T47D (cell line): ENCODE results near the gene FGD3.

ENCODE experiments used
- DNase-seq, 2 experiments: peaks; one replicate each; pipeline versions ENCODE4 v3.0.0 to v3.0.0-alpha.2; 2011 to 2012; ENCODE audit warnings: low read depth in 1 of 2, low spot score in 1 of 2
- JUND ChIP-seq: IDR thresholded peaks from 2 replicates; pipeline ENCODE4 v1.6.1; 2012; ENCODE audit warnings: low read depth
- in situ Hi-C: cut with HindIII; loops from 2 replicates; pipeline ENCODE4 v1.10.0; 2016; ENCODE audit warnings: low sequenced_read_pairs, low pct_unique_long_range_greater_than_20kb

The FGD3 gene

DNA sequence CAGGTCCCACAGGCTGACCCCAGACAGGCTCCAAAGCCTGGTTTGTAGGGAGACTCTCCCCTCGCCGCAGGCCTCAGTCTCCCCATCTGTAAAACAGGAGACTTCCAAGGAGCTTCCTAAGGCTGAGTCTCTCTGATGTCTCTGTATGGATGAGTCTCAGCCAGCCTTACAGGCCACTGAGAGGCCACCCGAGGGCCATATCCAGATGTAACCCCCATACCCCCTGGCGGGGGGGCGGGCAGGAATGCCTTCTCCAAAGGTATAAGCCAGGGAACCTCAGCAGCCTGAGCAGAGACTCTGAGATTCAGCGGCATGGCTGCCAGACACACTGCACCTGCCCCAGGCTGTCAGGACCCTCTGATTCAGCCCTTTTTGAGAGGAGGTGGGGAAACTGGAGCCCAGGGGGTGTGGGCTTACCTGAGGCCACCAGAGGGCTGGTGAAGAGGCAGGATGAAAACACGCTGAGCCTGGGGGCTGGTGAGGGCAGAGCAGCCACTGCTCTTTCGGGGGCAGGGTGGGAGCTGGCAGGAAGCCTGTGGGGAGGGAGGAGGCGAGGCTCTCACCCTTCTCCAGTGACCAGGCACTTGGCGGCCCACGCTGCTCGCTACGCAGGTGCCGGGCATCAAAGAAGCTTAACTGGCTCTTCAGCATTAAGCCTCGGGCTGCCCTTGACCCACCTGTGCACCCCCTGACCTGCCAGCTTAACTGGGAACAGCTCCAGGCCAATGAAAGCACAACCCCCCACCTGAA lies 105.6 kb downstream of the FGD3 start:
- no peak for TF ChIP-seq JUND
- peak in 1 of 2 experiments; percentile 63 for DNase-seq
- in situ Hi-C loops, result no loop called here

DNA sequence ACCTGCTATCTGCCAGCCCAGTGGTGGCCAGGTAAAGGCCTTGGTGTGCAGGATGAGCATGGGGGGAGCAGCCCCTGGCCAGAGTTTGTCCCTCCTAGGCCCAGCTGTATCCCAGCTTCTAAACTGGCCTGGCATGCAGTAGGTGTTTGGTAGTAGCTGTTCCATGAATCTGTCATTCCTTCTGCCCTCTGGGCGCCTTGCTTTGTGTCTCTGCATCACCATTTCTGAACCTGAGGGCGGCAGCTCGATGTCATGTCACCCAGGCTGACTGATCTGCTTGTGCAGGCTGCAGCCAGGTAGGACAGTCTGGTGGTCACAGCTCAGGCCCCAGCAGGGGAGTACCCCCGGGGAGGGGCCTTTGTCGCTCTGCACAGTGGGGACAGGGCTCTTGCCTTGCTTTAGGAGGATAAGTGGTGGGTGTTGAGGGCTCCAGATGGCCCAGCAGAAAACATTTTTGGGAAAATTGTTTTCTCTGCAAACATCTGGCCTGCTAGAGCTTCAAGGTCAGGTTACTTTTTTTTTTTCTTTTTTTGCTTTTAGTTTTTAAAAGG lies 106.5 kb downstream of the FGD3 start:
- peak in 1 of 2 experiments; percentile 48 for DNase-seq

DNA sequence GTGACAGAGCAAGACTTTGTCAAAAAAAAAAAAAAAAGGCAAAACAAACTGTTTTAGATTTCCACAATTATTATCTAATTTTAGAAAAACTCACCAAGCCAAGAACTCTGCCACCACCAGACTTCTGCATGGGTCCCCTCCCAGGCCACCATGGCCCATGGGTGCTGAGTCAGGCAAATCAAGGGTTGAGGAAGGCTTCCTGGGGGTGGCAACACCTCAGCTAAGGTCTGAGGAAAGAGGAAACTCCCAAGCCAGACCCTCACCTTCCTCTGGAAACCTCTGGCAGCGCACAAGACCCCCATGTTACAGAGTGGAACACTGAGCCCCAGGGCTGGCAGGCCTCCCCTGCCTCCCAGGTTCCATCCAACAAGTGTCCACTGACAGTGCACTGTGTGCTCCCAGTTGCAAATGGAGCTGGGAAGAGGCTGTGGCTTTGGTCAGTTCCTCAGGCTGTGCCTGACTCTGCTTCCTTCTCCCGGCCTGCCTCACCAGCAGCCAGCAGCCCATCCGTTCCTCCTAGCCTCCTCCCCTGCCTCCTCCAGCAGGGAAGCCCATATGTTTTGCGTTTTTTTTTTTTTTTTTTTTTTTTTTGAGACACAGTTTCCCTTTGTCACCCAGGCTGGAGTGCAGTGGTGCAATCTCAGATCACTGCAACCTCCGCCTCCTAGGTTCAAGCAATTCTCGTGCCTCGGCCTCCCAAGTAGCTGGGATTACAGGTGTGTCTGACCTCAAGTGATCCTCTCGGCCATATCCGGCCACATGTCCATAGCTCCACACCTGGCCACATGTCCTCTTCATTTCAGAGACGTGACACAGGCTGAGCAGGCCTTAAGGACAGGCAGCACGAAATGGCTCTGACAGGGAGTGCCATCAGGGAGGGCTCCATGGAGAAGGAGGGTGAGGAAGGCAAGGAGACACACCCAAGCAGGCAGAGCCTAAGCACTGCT lies 107.7 kb downstream of the FGD3 start:
- no peak for TF ChIP-seq JUND
- no peak for DNase-seq
- in situ Hi-C loops, result no loop called here

More for the DNA sequence above, 106.5 kb downstream of the FGD3 start:
- TF ChIP-seq JUND, result no peak
- in situ Hi-C loops, result no loop called here

DNA sequence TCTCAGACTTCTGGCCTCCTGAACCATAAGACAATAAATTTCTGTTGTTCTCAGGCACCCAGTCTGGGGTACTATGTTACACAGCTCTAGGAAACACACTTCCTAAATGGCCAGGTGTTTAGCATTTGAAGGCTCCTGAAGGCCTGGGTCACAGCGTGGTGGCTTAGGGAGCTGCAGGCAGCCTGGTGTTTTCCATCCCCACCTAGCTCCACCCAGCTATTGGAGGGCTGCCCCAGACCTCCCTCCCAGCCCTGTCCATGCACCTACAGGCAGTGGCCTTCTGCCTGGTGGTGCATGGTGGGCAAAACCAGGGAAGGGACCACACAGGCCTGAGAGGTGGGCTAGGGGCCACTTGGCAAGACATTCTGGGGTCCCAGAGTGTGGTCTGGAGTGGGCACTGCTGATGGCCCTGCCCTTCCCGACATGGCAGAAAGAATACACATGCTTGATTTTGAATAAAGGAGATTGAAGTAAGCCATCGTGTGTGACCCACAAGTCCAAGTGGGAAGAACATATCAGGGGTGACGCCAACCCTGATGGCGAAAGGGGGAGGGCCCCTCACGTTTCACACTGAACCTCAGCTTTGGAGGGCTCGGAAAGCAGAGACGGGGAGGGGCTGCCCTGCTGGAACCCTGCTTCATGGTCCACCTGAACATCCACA lies 109.8 kb downstream of the FGD3 start:
- TF ChIP-seq JUND, result no peak
- in situ Hi-C loops, result no loop called here
- no peak for DNase-seq

DNA sequence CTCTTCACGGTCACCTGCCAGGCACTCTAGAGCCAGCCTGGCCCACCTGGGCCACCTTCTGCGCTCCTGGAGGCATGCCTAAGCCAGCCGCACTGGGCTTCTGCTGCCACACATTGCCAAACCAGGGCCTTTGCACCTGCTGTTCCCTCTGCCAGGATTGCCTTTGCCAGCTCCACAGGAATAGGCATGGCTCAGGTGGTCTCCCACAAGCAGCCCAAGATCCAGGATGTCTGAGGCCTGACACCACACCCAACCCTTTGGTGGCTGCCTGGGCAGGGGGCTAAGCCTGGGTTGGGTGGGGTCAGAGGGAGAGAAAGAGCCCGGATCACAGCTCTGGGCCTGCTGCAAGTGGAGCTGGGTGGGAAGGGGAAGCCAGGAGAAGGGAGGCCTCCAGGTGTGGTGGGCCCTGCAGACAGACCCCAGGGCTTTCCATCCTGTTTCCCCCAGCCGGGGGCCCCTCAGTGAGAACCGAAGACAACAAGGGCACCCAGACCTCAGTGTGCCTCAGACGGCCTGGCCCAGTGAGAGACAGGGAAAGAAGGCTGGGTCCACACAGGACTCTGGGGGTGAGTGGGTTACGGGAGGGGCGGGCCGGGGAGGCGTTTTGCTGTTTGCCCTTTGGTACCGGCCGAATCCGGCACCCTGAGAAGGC lies 110.5 kb downstream of the FGD3 start:
- TF ChIP-seq JUND, result no peak
- no peak for DNase-seq
- in situ Hi-C loops, result no loop called here

DNA sequence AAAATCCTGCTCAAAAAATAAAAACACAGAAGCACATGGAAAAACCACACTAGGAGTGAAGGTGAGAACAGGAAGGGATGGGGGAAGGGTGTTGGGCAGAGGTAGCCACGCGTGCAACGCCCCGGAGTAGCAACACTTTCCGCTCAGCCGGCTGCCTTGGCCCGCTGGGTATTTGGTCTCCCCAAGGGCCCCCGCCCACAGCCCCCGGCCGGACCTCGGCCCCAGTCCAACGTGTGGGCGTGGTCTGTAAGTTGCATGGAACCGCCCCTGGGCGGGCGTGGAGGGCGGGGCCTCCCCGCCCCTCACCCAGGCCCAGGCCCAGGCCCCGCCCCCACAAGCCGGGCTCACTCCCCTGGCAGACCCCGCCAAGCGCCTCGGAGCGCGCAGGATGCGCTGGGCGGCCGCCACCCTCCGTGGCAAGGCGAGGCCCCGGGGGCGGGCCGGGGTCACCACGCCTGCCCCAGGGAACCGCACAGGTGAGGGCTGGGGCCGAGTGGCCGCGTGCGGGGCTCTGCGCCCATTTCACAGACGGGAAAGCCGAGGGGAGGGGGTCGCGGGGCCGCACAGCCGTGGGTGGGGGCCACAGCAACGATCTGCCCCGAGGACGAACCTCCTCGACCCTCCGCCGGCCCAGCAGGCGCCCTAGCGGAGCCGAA lies 111.2 kb downstream of the FGD3 start, which contains the start of gene SUSD3:
TSS of gene SUSD3 (plus strand) at position 347 of the 656 bp plus-strand sequence. CDS start at position 389, 42 bp downstream.
- in situ Hi-C loops, result no loop called here
- no peak for TF ChIP-seq JUND
- DNase-seq, result peak; percentile 51 to 86

DNA sequence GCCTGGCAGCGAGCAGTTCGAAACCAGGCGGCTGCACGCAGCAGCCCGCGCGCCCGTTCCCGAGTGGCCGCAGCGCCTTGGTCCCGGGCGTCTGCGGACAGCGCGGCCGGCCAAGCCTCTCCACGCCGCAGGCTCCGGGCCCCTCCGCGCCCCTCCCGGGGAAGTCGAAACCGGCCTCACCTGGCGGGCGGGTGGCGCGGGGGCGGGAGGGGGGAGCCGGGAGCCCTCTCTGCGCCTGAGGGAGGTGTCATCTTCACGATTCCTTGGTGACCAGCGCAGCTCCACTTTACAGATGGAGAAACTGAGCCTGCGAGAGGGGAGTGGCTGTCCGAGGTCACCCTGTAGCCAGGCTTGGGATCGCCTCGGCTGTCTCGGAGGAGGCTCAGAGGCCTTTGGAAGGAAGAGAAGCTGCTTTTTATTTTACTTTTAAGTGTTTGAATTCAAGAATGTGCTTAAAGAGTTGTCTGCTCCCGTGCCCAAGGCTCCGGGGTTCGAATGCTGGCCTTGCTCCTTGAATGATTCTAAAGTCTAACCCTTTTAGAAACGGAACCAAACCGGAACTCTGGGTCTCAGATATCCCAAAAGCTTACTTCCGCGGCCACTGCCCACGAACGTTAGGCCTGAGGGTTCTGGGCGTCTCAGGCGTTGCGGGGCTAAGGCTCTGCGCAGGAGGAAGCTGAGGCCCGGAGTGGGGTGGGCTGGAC lies 111.8 kb downstream of the FGD3 start:
- peak in 1 of 2 experiments; percentile 32 for DNase-seq
- TF ChIP-seq JUND, result no peak
- in situ Hi-C loops, result no loop called here

DNA sequence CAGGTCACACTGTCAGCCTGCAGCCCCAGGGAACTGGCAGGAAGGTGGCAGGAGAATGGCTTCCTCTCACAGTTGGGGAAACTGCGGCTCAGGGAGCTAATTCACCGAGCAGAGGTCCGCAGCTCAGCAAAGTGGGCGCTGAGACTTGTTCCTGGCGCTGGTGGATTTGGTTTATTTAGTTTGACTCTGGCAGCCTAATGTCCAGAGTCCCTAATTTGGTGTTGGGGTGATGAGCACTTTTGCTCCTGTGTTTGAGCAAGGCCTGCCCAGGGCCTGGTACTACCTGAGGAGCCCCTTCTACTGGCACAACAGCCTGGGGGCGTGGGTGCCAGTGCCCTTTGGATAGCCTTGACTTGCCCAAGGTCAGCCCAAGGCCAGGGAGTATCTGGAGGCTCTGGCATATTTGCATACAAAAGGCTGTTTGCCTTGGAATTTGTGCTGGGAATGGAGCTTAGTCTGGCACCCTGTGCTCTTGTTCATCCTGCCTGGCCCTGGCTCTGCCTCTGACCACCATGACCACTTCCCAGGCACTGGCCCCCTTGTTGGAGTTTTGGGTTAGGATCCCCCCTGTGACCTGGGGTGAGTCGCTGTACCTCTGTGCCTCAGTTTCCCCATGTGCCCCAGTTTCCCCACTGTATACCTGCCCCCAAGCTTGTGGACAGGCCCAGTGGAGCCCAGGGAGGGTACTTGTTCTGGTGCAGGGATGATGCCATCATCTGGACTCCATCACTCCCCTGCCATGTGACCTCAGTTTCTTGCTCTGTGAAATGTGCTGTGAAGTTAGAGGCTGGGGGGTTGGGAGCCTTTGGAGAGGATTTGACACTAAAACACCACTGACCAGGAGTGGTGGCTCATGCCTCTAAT lies 112.6 kb downstream of the FGD3 start:
- in situ Hi-C loops, result no loop called here
- no peak for DNase-seq
- no peak for TF ChIP-seq JUND

DNA sequence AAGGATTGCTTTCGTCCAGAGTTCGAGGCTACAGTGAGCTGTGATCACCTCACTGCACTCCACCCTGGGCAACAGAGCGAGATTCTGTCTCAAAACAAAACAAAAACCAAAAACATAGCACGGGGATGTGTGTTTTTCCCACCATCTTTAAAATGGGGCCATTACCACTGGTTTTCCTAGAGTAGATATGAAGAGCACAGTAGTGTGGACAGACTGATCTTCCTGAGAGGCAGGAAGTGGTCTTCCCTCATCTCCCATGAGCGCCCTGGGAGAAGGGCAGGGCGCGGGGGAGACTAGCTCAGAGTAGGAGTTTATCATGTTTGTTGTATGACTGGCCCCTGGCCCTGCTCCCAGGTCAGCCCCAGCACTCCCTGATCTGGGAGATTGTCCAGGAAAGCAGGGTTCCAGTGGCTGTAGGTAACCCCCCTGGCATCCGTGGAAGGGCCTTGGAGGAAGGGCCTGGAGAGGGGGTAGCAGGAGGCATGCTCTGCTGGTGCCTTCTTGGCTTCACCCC lies 113.5 kb downstream of the FGD3 start:
- DNase-seq, result no peak
- TF ChIP-seq JUND, result no peak
- in situ Hi-C loops, result no loop called here

DNA sequence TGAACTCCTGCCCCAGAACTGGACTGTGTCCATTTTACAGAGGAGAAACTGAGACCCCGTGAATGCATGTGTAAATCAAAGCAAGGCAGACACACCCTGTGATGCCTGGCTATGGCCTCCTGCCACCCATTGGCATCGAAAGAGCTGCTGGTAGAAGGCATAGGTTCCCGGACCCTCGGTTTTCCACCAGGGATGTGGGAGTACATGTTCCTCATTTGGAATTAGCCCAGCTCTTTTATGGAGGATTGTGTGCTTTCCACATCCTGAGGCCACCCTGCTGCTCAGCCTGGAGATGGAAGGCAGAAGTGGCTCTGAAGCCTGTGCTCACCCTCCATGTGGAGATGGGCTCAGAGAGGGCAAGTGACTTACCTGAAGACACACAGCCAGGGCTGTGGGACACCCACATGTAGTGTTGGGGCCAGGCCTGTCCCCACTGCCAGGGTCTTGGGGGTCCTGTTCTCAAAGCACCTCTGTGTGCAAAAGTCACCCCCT lies 114.0 kb downstream of the FGD3 start:
- TF ChIP-seq JUND, result no peak
- no peak for DNase-seq

More for the DNA sequence above, 114.0 kb downstream of the FGD3 start:
- in situ Hi-C loops, result no loop called here
